ENCODE results near the gene CLDN20. TPM values are rescaled to one million over a fixed set of nuclear protein-coding genes. Genes with fewer than 3 reads are reported as not detected.

Gene CLDN20
- total and polyA plus RNA-seq, 2 experiments from 2014 or later = 0.56 TPM; not detected in 1

- Histone ChIP-seq H3K36me3 (replicated peaks; ENCODE audit: insufficient read depth, low read depth) (no peaks in the 10 kb centered on the region), H3K27me3 (no peaks in the 10 kb centered on the region), H3K4me1 (ENCODE audit: insufficient read depth) (peaks cover 4% of the 10 kb centered on the region), H3K79me2 (peaks cover 21% of the 10 kb centered on the region), H3K4me2 (peak overlapping the region; percentile 81), H3K4me3 (peak overlapping the region; percentile 59), H3K9me3 (ENCODE audit: low read depth) (no peaks in the 10 kb centered on the region), H3K27ac (peak overlapping the region; percentile 81), H4K20me1 (ENCODE audit: insufficient read depth, poor library complexity, severe bottlenecking) (no peaks in the 10 kb centered on the region), H3K9me2 (replicated peaks; ENCODE audit: insufficient read depth) (no peaks in the 10 kb centered on the region), H2AFZ (peak overlapping the region; percentile 62)
- DNase-seq (ENCODE audit: low spot score) = peak; percentile 24
- TF ChIP-seq EZH2phosphoT487 (IDR thresholded peaks at IDR 0.05; ENCODE audit: low read depth, severe bottlenecking, unreplicated experiment) (no peak), EZH2 (IDR thresholded peaks at IDR 0.05; ENCODE audit: borderline replicate concordance) (no peak), CTCF (IDR thresholded peaks at IDR 0.05; ENCODE audit: poor library complexity) (no peak)
- under 1% methylated on average over 15 of the region's 15 CpGs for WGBS (ENCODE audit: low lambda C conversion rate, missing lambda C conversion rate)
Observed at GRCh38 chr6:155313602-155314091, 49.8 kb downstream of the CLDN20 start.

- Histone ChIP-seq H4K20me1 (ENCODE audit: insufficient read depth, poor library complexity, severe bottlenecking) (no peaks in the 10 kb centered on the region), H3K4me3 (peak within 1 kb of the TSS; percentile 59), H3K9me2 (replicated peaks; ENCODE audit: insufficient read depth) (no peaks in the 10 kb centered on the region), H3K36me3 (replicated peaks; ENCODE audit: insufficient read depth, low read depth) (no peaks in the 10 kb centered on the region), H3K9me3 (ENCODE audit: low read depth) (no peaks in the 10 kb centered on the region), H3K27ac (peak within 1 kb of the TSS; percentile 81), H3K27me3 (no peaks in the 10 kb centered on the region), H3K79me2 (peaks cover 21% of the 10 kb centered on the region), H3K4me2 (peak within 1 kb of the TSS; percentile 81), H3K4me1 (ENCODE audit: insufficient read depth) (peaks cover 4% of the 10 kb centered on the region), H2AFZ (peak within 1 kb of the TSS; percentile 62)
- under 1% methylated on average over 45 of the region's 52 CpGs for WGBS (ENCODE audit: low lambda C conversion rate, missing lambda C conversion rate)
- no peak for TF ChIP-seq EZH2 (IDR thresholded peaks at IDR 0.05; ENCODE audit: borderline replicate concordance)
- no peak for TF ChIP-seq CTCF (IDR thresholded peaks at IDR 0.05; ENCODE audit: poor library complexity)
- TF ChIP-seq EZH2phosphoT487 (IDR thresholded peaks at IDR 0.05; ENCODE audit: low read depth, severe bottlenecking, unreplicated experiment) = no peak
- peak; percentile 98 for DNase-seq (ENCODE audit: low spot score)
Observed at GRCh38 chr6:155314092-155314772, 50.4 kb downstream of the CLDN20 start, which contains the start of gene TFB1M. Gene TFB1M, minus strand, starts transcription at chr6:155314484. Its CDS starts 56 bp downstream, at chr6:155314428.

GRCh38 chr6:155314773-155315515 lies 51.1 kb downstream of the CLDN20 start:
- H3K4me3 ChIP-seq = peak overlapping the region; percentile 47
- H3K9me3 ChIP-seq (ENCODE audit: low read depth) = no peaks in the 10 kb centered on the region
- H3K27me3 ChIP-seq = no peaks in the 10 kb centered on the region
- H3K27ac ChIP-seq = peak overlapping the region; percentile 80
- H3K4me2 ChIP-seq = peak overlapping the region; percentile 69
- no peaks in the 10 kb centered on the region for H3K9me2 ChIP-seq (replicated peaks; ENCODE audit: insufficient read depth)
- WGBS (ENCODE audit: low lambda C conversion rate, missing lambda C conversion rate) = 7% methylated on average over 19 of the region's 20 CpGs
- DNase-seq (ENCODE audit: low spot score) = peak; percentile 77
- H3K4me1 ChIP-seq (ENCODE audit: insufficient read depth) = peaks cover 4% of the 10 kb centered on the region
- peak overlapping the region; percentile 54 for H2AFZ ChIP-seq
- no peaks in the 10 kb centered on the region for H4K20me1 ChIP-seq (ENCODE audit: insufficient read depth, poor library complexity, severe bottlenecking)
- H3K36me3 ChIP-seq (replicated peaks; ENCODE audit: insufficient read depth, low read depth) = no peaks in the 10 kb centered on the region
- TF ChIP-seq EZH2phosphoT487 (IDR thresholded peaks at IDR 0.05; ENCODE audit: low read depth, severe bottlenecking, unreplicated experiment) (no peak), EZH2 (IDR thresholded peaks at IDR 0.05; ENCODE audit: borderline replicate concordance) (no peak), CTCF (IDR thresholded peaks at IDR 0.05; ENCODE audit: poor library complexity) (no peak)
- H3K79me2 ChIP-seq = peaks cover 21% of the 10 kb centered on the region

All from hepatocyte (in vitro differentiated cells).